Rectal smooth muscle tissue (tissue), 1 donor: ENCODE data around the gene YPEL2.
"Not testable (repeated sequence)": the region's sequence is repeated elsewhere in the genome, so short reads cannot be mapped to it uniquely, and the experiment has no call there.

Experiments used
- H3K27ac ChIP-seq: one replicate; pipeline ENCODE4 v1.7.0; 2013; ENCODE audit warnings: low read depth, low read length, inconsistent platforms
- H3K27me3 ChIP-seq: one replicate; pipeline ENCODE4 v1.7.0; 2013; ENCODE audit warnings: low read length; ENCODE audit not compliant: control insufficient read depth, insufficient read depth
- H3K36me3 ChIP-seq: one replicate; pipeline ENCODE4 v1.7.0; 2013; ENCODE audit warnings: low read length; ENCODE audit not compliant: control insufficient read depth, insufficient read depth
- H3K4me1 ChIP-seq: one replicate; pipeline ENCODE4 v1.7.0; 2013; ENCODE audit warnings: low read length; ENCODE audit not compliant: control insufficient read depth, insufficient read depth
- H3K4me3 ChIP-seq: one replicate; pipeline ENCODE4 v1.7.0; 2013; ENCODE audit warnings: low read length
- H3K9ac ChIP-seq: one replicate; pipeline ENCODE4 v1.7.0; 2013; ENCODE audit warnings: low read length

YPEL2 gene

GRCh38 chr17:59377410-59377809 is 46.0 kb downstream of the YPEL2 start:
- Histone ChIP-seq H3K9ac (no peak overlapping the region), H3K27ac (peak overlapping the region; percentile 11), H3K36me3 (no peaks in the 10 kb centered on the region), H3K4me3 (no peak overlapping the region), H3K4me1 (peaks cover 45% of the 10 kb centered on the region), H3K27me3 (no peaks in the 10 kb centered on the region)

- Histone ChIP-seq H3K4me3 (no peak overlapping the region), H3K9ac (no peak overlapping the region), H3K27me3 (no peaks in the 10 kb centered on the region), H3K36me3 (no peaks in the 10 kb centered on the region), H3K27ac (no peak overlapping the region), H3K4me1 (peaks cover 34% of the 10 kb centered on the region)
Observed at GRCh38 chr17:59378675-59379074, 47.2 kb downstream of the YPEL2 start.

- Histone ChIP-seq H3K4me3 (no peak overlapping the region), H3K9ac (no peak overlapping the region), H3K36me3 (no peaks in the 10 kb centered on the region), H3K27ac (peak overlapping the region; percentile 44), H3K27me3 (no peaks in the 10 kb centered on the region), H3K4me1 (peaks cover 32% of the 10 kb centered on the region)
Observed at GRCh38 chr17:59380474-59380873, 49.0 kb downstream of the YPEL2 start.

- no peak overlapping the region for H3K9ac ChIP-seq
Observed at GRCh38 chr17:59381716-59382570, 50.5 kb downstream of the YPEL2 start.

GRCh38 chr17:59383893-59384292 is 52.4 kb downstream of the YPEL2 start:
- H3K9ac ChIP-seq = no peak overlapping the region
- H3K4me1 ChIP-seq = peaks cover 28% of the 10 kb centered on the region
- H3K27ac ChIP-seq = no peak overlapping the region
- H3K36me3 ChIP-seq = no peaks in the 10 kb centered on the region
- H3K27me3 ChIP-seq = no peaks in the 10 kb centered on the region
- H3K4me3 ChIP-seq = no peak overlapping the region

More at GRCh38 chr17:59381716-59382570, 50.5 kb downstream of the YPEL2 start:
- H3K36me3 ChIP-seq = no peaks in the 10 kb centered on the region
- H3K27me3 ChIP-seq = no peaks in the 10 kb centered on the region
- H3K27ac ChIP-seq = peak overlapping the region; percentile 44
- H3K4me1 ChIP-seq = peaks cover 32% of the 10 kb centered on the region
- no peak overlapping the region for H3K4me3 ChIP-seq

DNA sequence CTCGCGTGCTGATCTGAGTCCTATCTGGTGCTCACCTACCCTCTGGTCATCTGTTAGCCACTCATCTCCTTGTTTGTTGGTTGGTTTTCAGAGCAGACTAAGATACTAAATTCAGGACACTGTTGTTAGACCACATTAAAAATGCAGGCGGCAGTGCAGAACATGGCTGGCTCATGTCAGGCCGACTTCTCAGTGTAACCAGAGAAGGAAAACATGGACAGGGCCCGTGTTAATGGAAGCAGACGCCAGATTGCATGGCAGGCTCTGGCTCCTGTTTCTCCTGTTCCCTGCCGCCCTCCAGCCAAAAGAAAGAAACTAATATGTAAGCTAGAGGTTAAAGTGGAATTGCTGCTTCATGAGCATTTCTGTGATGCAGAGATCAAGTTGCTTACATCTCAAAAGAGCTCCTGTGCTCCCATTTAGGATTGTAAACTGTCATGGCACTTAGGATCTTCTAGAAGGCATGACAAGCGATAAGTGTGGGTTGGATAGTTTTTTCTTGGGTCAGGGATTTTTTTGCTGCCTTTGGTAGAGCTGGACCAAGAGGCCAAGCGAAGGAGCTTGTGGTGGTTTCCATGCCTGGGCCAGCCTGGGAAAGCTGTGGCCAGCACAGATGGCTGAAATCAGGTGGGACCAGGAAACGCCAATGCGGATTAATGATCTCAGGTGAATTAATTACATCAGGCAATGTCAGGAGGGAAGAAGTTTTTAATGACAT is 56.1 kb downstream of the YPEL2 start:
- H3K9ac ChIP-seq = no peak overlapping the region
- no peaks in the 10 kb centered on the region for H3K27me3 ChIP-seq
- no peak overlapping the region for H3K4me3 ChIP-seq
- peaks cover 18% of the 10 kb centered on the region for H3K36me3 ChIP-seq
- peak overlapping the region; percentile 63 for H3K27ac ChIP-seq
- H3K4me1 ChIP-seq = peaks cover 10% of the 10 kb centered on the region

- Histone ChIP-seq H3K4me3 (no peak overlapping the region), H3K9ac (no peak overlapping the region), H3K27me3 (no peaks in the 10 kb centered on the region), H3K36me3 (peaks cover 18% of the 10 kb centered on the region), H3K27ac (peak overlapping the region; percentile 63), H3K4me1 (peaks cover 10% of the 10 kb centered on the region)
Observed at GRCh38 chr17:59388069-59388556, 56.7 kb downstream of the YPEL2 start.

- H3K36me3 ChIP-seq = peaks cover 18% of the 10 kb centered on the region
- no peaks in the 10 kb centered on the region for H3K27me3 ChIP-seq
- H3K9ac ChIP-seq = no peak overlapping the region
- no peak overlapping the region for H3K4me3 ChIP-seq
- peaks cover 10% of the 10 kb centered on the region for H3K4me1 ChIP-seq
- H3K27ac ChIP-seq = no peak overlapping the region
Observed at GRCh38 chr17:59389066-59389465, 57.6 kb downstream of the YPEL2 start.

- H3K4me3 ChIP-seq = no peak overlapping the region
- H3K9ac ChIP-seq = no peak overlapping the region
- no peaks in the 10 kb centered on the region for H3K27me3 ChIP-seq
- H3K4me1 ChIP-seq = peaks cover 10% of the 10 kb centered on the region
- H3K36me3 ChIP-seq = peaks cover 18% of the 10 kb centered on the region
- H3K27ac ChIP-seq = no peak overlapping the region
Observed at GRCh38 chr17:59391021-59391420, 59.6 kb downstream of the YPEL2 start.

DNA sequence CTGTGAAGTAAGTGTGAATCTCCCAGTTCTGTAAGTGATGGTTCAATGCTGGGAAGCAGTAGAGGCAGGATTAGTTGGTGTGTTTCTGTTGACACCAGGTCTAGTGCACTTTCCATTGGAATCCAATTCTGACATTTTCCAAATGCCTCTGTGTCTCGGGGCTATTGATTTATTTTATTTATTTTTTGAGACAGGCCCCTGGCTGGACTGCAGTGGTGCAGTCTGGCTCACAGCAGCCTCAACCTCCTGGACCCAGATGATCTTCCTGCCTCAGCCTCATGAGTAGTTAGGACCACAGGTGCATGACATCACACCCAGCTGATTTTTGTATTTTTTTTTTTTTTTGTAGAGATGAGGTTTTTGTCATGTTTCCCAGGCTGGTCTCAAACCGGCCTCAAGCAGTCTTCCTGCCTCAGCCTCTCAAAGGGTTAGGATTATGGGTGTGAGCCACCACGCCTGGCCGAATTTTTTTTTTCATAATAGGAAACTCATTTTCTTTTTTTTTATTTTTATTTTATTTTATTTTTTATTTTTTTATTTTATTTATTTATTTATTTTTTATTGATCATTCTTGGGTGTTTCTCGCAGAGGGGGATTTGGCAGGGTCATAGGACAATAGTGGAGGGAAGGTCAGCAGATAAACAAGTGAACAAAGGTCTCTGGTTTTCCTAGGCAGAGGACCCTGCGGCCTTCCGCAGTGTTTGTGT is 61.7 kb downstream of the YPEL2 start:
- Histone ChIP-seq H3K36me3 (peaks cover 21% of the 10 kb centered on the region), H3K27ac (no peak overlapping the region), H3K4me1 (peaks cover 4% of the 10 kb centered on the region), H3K4me3 (no peak overlapping the region), H3K27me3 (no peaks in the 10 kb centered on the region), H3K9ac (no peak overlapping the region)

- H3K4me3 ChIP-seq, H3K27me3 ChIP-seq, H3K9ac ChIP-seq, H3K27ac ChIP-seq, H3K4me1 ChIP-seq: not testable (repeated sequence)
- H3K36me3 ChIP-seq = peaks cover 21% of the 10 kb centered on the region
Observed at GRCh38 chr17:59393742-59394410, 62.4 kb downstream of the YPEL2 start.
